GM19452 (cell line): ENCODE data around the gene ERRFI1.

Source experiments
- ATAC-seq: cut with Tn5 transposase; IDR thresholded peaks from one replicate; pipeline ENCODE4 v1.9.1; 2021; ENCODE audit not compliant: unreplicated experiment

Gene ERRFI1

GRCh38 chr1:8020032-8020431 lies 6.1 kb downstream of the ERRFI1 start:
- no peak for ATAC-seq

- no peak for ATAC-seq
These were observed 6.9 kb downstream of the ERRFI1 start for GRCh38 chr1:8019229-8019620.

DNA sequence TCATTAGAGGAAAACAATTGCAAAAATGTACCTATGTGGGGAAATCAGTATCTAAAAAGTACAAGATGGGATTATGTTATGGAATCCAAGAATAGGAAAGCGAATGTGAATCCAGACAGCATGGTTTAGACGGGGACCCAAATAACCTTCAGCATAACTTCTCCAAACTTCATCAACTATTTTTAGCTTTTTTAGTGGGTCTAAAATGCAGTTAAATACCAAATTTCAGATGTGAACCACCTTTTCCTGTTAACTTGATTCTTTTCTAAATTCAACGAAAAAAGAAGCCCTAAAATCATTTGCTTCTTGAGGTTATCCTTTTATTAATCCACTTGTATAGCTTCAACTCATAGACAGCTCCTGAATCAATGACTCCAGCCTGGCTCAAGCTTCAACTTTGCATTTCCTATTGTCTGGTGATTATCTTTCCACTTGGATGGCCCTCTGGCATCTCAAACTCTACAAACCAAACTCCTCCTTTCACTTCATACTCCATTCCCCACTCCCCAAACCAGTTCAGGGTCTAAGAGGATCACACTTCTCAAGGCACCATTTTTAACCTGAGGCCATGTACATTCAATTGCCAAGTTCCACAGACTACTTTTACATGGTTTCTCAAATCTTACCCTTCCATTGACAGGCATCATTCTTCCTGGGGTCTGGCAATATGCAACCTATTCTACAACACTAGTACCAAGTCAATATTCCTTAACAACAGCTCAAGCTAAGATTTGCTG lies 7.4 kb downstream of the ERRFI1 start:
- ATAC-seq, result no peak

- no peak for ATAC-seq
These were observed 8.5 kb downstream of the ERRFI1 start for GRCh38 chr1:8017495-8018197.

DNA sequence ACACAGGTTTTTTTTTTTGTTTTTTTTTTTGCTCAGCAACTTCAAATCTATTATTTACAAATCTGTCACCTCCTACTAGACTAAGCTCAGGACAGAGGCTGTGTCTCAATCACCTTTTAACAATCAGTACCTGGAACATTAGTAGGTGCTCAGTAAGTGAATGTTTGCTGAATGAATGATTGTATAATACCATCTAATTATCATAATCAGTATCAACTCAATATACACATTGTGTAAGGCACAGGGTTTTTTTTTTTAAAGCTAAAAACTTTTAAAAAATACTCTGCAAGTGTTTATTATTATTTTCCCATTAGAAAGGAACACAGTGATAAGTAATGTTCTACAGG lies 9.2 kb downstream of the ERRFI1 start:
- ATAC-seq, result no peak

DNA sequence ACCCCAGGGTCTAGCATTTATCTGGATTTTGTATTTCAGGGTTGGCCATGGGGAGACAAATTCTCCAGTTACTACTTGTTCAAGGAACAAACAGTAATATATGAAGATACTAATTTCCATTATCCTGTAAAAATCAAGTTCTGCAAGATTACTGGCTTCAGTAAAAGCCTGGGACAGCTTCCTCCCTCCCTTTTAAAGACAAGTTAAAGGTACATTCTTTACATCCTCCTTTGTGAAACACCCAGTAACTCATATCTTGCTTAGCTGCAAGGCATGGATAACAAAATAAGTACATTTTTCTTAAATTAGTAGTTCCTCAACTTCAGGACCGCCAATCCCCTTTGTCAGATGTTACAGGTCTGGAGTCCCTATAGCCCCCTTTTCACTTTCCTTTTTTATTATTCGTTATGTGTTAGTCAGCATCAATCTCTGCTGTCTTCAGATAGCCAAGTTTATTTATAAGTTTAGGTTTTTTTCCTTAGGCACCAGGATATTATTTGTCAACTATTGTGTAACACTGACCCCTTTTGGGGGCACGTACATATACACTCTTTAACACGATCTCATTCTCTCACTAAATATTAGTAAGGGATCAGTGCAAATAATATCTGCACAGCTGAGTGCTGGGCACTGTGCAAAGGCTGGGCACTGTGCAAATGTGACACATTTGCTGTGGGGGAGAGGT lies 9.8 kb downstream of the ERRFI1 start:
- no peak for ATAC-seq

GRCh38 chr1:8015809-8016165 lies 10.3 kb downstream of the ERRFI1 start:
- ATAC-seq, result no peak

DNA sequence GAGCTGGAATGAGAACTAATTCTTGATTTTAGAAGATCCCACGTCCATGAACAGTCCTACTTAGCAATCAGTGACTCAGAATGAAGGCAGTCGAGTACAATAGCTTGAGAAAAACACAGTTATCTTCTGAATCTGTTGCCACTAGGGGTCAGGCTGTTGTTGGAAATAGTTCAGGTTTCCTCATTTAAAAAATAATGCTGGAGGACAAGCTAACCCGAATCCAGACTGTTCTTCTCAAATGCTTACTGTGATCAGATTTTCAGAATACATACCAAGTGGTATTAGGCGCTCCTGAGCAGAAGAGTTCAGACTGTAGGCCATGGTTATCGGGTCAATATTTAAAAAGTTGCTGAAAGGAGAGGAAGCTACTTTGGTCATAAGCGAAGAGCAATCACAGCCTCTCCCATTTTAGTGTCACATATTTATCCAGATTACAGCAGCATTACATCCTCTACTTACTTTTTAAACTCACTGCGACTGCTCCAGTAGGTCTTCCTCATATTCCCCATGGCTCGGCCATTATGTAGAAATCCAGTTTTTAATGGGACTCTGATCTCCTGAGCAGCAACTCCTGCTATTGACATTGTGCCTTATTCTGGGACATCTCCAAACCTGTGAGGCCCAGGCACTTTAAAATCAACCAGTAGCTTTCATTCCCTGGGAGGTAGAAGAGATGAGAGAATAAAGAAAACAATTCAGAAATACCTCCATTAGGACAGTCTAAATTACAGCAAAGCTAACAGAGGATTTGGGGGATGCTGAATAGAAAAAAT lies 10.9 kb downstream of the ERRFI1 start:
- no peak for ATAC-seq

GRCh38 chr1:8014381-8014988 lies 11.6 kb downstream of the ERRFI1 start:
- no peak for ATAC-seq

GRCh38 chr1:8013800-8014199 lies 12.3 kb downstream of the ERRFI1 start:
- no peak for ATAC-seq

DNA sequence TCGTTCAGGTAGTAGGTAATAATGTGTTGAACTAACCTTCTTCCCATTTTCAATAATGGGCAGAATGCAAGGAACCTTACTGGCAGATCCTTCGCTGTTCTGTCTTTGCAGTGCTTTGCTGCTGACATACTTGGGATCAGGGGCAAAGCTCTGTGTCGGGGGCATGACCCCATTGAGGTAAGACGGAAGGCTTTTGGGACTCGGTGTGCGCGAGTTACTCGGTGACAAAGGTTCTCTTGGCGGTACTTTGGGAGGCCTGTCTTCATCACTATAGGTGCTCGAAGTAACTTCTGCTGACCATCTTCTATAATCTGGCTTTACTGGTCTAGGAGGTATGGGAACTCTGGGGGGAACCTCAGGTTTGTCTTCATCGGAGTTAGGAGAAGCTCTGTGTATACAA lies 12.7 kb downstream of the ERRFI1 start:
- no peak for ATAC-seq

DNA sequence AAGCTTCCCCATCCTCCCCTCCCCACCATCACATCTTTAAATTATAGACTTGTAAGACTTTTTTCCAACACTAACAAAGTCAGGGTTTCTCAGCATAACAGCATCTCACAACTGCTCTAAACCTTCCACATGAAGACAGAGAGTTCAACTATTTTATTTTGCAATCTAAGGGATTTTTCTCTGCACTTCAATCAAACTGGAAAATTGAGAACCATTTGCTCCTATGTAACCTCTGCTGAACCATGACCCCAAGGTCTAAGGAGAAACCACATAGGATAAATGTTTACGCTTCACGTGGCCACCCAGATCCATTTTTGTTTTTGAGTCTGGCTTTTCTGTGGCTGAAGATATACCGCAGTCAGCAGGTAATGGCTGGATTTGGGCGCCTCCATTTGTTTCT lies 13.2 kb downstream of the ERRFI1 start:
- no peak for ATAC-seq

- ATAC-seq, result no peak
These were observed 13.9 kb downstream of the ERRFI1 start for GRCh38 chr1:8011923-8012858.

- no peak for ATAC-seq
These were observed 15.1 kb downstream of the ERRFI1 start for GRCh38 chr1:8011016-8011415.

- ATAC-seq, result no peak
These were observed 15.9 kb downstream of the ERRFI1 start for GRCh38 chr1:8010080-8010664.

- no peak for ATAC-seq
These were observed 16.8 kb downstream of the ERRFI1 start for GRCh38 chr1:8009043-8010002.

DNA sequence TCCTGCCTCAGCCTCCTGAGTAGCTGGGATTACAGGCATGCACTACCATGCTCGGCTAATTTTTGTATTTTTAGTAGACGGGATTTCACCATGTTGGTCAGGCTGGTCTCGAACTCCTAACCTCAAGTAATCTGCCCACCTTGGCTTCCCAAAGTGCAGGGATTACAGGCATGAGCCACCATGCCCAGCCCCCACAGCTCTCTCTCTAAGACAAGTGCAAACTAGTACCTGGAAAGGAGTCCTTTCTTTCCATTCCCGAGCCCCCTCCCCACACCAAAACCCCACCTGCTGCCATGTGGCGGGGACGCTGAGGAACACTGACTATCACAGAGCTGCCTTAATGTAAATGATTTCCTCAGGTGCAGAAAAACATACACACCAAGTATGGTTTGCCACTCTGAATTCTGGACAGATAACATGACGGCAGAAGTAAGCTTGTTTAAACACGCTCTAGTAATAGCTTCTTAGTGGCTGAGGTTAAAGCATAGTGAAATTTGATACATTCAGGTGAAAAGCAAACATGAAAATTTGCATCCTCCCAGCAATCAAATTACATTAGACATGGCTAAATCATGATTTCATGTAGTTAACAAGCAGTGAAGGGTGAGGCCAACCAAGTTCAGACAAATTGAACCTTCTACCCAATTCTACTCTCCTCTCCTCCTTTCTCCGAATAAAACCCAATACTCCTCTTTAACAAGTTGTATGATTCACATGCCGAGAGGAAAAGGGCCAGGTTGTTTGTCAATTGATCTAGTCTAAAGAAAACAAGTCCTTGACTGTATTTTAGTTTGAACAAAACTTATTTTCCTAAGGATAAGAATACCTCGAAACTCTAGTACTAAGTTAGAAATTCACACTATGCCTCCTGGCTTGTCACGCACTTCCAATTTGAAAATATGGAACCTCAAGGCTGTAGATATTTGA lies 19.8 kb downstream of the ERRFI1 start:
- no peak for ATAC-seq
